Mesenchymal stem cell (in vitro differentiated cells and primary cell): ENCODE measurements around the gene PGM3.
"Not testable (repeated sequence)": the region's sequence is repeated elsewhere in the genome, so short reads cannot be mapped to it uniquely, and the experiment has no call there.

Source experiments
- DNase-seq: peaks from one replicate; pipeline ENCODE4 v3.0.0-alpha.2; 2013
- H2AFZ ChIP-seq: one replicate; pipeline ENCODE4 v1.6.1; 2013; ENCODE audit warnings: low read depth, mild to moderate bottlenecking, control low read depth, inconsistent platforms, low read length, moderate library complexity
- H2AK5ac ChIP-seq: 2 replicates; pipeline ENCODE4 v1.6.1; 2013; ENCODE audit warnings: low read length, moderate library complexity, mild to moderate bottlenecking, inconsistent platforms; ENCODE audit not compliant: severe bottlenecking
- H2BK120ac ChIP-seq: one replicate; pipeline ENCODE4 v1.6.1; 2013; ENCODE audit warnings: low read depth, mild to moderate bottlenecking, inconsistent platforms, low read length, moderate library complexity
- H2BK12ac ChIP-seq, 2 experiments: one replicate each; pipeline ENCODE4 v1.6.1; 2013; ENCODE audit warnings: inconsistent platforms in 2 of 2, low read length in 2 of 2, mild to moderate bottlenecking in 2 of 2, moderate library complexity in 2 of 2, control low read depth in 1 of 2
- H2BK15ac ChIP-seq: one replicate; pipeline ENCODE4 v1.6.1; 2013; ENCODE audit warnings: mild to moderate bottlenecking, low read depth, inconsistent platforms; ENCODE audit not compliant: poor library complexity, severe bottlenecking
- H2BK5ac ChIP-seq: 2 replicates; pipeline ENCODE4 v1.6.1; 2013; ENCODE audit warnings: low read depth, mild to moderate bottlenecking, low read length, control low read depth, inconsistent platforms; ENCODE audit not compliant: poor library complexity, severe bottlenecking
- H3K14ac ChIP-seq, 2 experiments: one replicate each; pipeline ENCODE4 v1.6.1; 2013; ENCODE audit warnings: inconsistent platforms in 2 of 2, low read length in 2 of 2, control low read depth in 1 of 2, mild to moderate bottlenecking in 1 of 2, moderate library complexity in 1 of 2
- H3K18ac ChIP-seq, 2 experiments: one replicate each; pipeline ENCODE4 v1.6.1; 2013; ENCODE audit warnings: inconsistent platforms in 2 of 2, low read length in 2 of 2, control low read depth in 1 of 2, low read depth in 1 of 2, mild to moderate bottlenecking in 1 of 2
- H3K23ac ChIP-seq, 2 experiments: one replicate each; pipeline ENCODE4 v1.6.1; 2013; ENCODE audit warnings: inconsistent platforms in 2 of 2, low read length in 2 of 2, mild to moderate bottlenecking in 2 of 2, moderate library complexity in 2 of 2, control low read depth in 1 of 2
- H3K27ac ChIP-seq: 2 replicates; pipeline ENCODE4 v1.5.1; 2013; ENCODE audit warnings: mild to moderate bottlenecking, moderate library complexity, low read length, control low read depth, inconsistent platforms; ENCODE audit not compliant: poor library complexity, severe bottlenecking
- H3K27me3 ChIP-seq, 2 experiments: 2 replicates each; pipeline versions ENCODE4 v1.6.1 to v1.7.0; 2013; ENCODE audit warnings: low read length in 2 of 2, mild to moderate bottlenecking in 2 of 2, moderate library complexity in 2 of 2, control low read depth in 1 of 2, inconsistent platforms in 1 of 2; ENCODE audit not compliant: control insufficient read depth in 1 of 2, insufficient read depth in 1 of 2
- H3K36me3 ChIP-seq, 2 experiments: 2 replicates each; pipeline versions ENCODE4 v1.6.1 to v1.7.0; 2013; ENCODE audit warnings: low read length in 2 of 2, control low read depth in 1 of 2, inconsistent platforms in 1 of 2, low read depth in 1 of 2, mild to moderate bottlenecking in 1 of 2; ENCODE audit not compliant: insufficient read depth in 2 of 2, control insufficient read depth in 1 of 2
- H3K4ac ChIP-seq, 2 experiments: one replicate each; pipeline ENCODE4 v1.6.1; 2013; ENCODE audit warnings: inconsistent platforms in 2 of 2, low read length in 2 of 2, mild to moderate bottlenecking in 2 of 2, moderate library complexity in 2 of 2, control low read depth in 1 of 2, low read depth in 1 of 2
- H3K4me1 ChIP-seq: 2 replicates; pipeline ENCODE4 v1.6.1; 2013; ENCODE audit warnings: low read depth, low read length, control low read depth; ENCODE audit not compliant: control insufficient read depth, insufficient read depth
- H3K4me2 ChIP-seq: 2 replicates; pipeline ENCODE4 v1.6.1; 2013; ENCODE audit warnings: low read length, mild to moderate bottlenecking, inconsistent platforms; ENCODE audit not compliant: poor library complexity, severe bottlenecking
- H3K4me3 ChIP-seq, 2 experiments: 2 replicates each; pipeline versions ENCODE4 v1.5.1 to v1.7.0; 2013; ENCODE audit warnings: low read length in 2 of 2, mild to moderate bottlenecking in 2 of 2, control low read depth in 1 of 2, low read depth in 1 of 2; ENCODE audit not compliant: insufficient read depth in 1 of 2
- H3K79me1 ChIP-seq: replicated peaks from 2 replicates; pipeline ENCODE4 v1.6.1; 2013; ENCODE audit warnings: mild to moderate bottlenecking, control low read depth, low read length, inconsistent platforms; ENCODE audit not compliant: poor library complexity, severe bottlenecking
- H3K9ac ChIP-seq: 2 replicates; pipeline ENCODE4 v1.7.0; 2013; ENCODE audit warnings: mild to moderate bottlenecking, low read length, moderate library complexity
- H3K9me3 ChIP-seq: 2 replicates; pipeline ENCODE4 v1.7.0; 2013; ENCODE audit warnings: mild to moderate bottlenecking, low read length; ENCODE audit not compliant: control insufficient read depth
- H4K8ac ChIP-seq: one replicate; pipeline ENCODE4 v1.6.1; 2013; ENCODE audit warnings: inconsistent platforms, mild to moderate bottlenecking, low read length, moderate library complexity
- H4K91ac ChIP-seq: one replicate; pipeline ENCODE4 v1.6.1; 2013; ENCODE audit warnings: mild to moderate bottlenecking, low read length, inconsistent platforms
- WGBS: methylation state at CpG from one replicate; pipeline ENCODE4 v1.1.7; 2013; ENCODE audit warnings: mixed read lengths; 5-methylcytosine and 5-hydroxymethylcytosine counted together

The PGM3 gene

DNA sequence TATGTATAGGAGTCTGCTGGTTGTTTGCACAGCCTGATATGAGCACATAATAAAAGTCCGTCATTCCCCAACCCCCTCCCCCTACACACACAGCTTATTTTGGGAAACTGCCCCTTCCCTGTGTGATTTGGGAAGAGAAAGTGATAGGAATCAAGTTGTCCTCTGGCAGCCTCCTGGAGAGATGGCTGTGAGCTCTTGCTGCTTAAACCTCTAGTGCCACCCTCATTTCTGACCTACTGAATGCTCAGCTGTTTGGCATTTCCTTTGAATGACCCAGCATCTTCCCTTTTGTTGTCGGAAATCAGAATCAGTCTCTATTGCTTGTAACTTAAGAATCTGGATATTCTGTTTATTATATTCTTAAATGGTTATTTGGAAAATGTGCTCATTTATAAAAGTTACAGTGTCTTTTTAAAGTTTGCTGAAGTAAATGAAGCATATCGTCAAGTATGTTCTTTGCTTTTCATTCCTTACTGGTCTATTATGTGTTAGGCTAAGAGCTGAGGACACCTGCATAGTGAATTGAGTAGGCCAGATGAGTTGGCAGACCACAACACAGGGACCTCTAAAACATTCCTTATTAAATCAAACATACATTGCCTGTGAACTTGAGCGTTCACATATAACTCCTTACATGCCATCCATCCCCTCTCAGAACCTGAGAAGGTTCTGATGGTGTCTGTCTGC, 5.6 kb upstream of the PGM3 start:
- Histone ChIP-seq H2BK120ac (no peak overlapping the region), H3K79me1 (peaks cover 9% of the 10 kb centered on the region), H2AK5ac (no peak overlapping the region), H3K27me3 (no peaks in the 10 kb centered on the region), H2BK5ac (no peak overlapping the region), H4K91ac (no peak overlapping the region), H3K18ac (no peak overlapping the region), H3K4ac (no peak overlapping the region), H3K27ac (peak overlapping the region; percentile 57), H3K4me2 (no peak overlapping the region), H3K4me3 (no peak overlapping the region), H4K8ac (no peak overlapping the region), H2BK15ac (no peak overlapping the region), H2BK12ac (no peak overlapping the region), H3K14ac (no peak overlapping the region), H3K9me3 (no peaks in the 10 kb centered on the region), H3K4me1 (peaks cover 5% of the 10 kb centered on the region), H2AFZ (no peak overlapping the region), H3K9ac (no peak overlapping the region), H3K36me3 (peaks cover 7 to 27% of the 10 kb centered on the region in 2 experiments), H3K23ac (no peak overlapping the region)
- WGBS: 100% methylated on average over 2 of the region's 4 CpGs
- DNase-seq: no peak

DNA sequence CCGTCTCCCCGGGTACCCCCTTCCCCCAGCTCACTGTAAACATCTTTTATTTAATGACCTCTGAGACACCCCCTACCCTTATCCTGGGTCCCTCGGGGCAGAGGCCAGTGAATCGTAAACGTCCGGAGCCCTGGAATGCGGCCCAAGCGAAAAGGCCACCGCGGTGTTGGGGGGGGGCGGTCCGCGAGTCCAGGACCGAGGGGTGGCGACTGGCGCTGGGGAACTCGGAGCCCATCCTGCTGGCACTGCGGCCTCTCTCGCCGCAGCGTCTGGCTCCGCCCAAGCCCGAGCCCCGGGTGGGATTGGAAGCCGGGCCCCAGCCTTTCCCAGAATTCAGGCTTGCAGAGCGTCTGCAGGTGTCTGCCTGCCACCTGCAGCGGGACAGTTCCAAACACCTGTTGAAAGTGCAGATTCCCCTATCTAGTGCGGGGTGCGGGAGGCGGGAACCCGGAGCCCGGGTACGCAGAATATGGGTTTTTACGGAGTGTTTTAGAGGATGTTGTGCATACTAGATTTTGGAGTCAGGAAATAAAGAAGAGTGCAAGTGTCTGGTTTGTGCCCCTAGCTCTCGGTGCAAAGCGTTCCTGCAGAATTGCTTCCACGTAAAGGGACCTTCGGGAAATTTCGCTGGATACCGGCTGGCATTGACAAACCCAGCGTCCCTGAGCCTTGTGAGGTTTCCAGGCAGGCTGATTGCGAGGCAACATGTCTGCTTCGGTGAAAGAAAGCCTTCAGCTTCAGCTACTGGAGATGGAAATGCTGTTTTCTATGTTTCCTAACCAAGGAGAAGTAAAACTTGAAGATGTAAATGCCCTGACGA, 892 bp upstream of the PGM3 start:
- no peaks in the 10 kb centered on the region for H3K9me3 ChIP-seq
- peak overlapping the region; percentile 95 to 97 for H3K4me3 ChIP-seq
- no peak overlapping the region for H3K23ac ChIP-seq
- no peak overlapping the region for H2BK120ac ChIP-seq
- 2% methylated on average over 42 of the region's 44 CpGs for WGBS
- H2BK15ac ChIP-seq: no peak overlapping the region
- H3K9ac ChIP-seq: peak overlapping the region; percentile 94
- H4K8ac ChIP-seq: peak overlapping the region; percentile 55
- H2AK5ac ChIP-seq: no peak overlapping the region
- H3K4ac ChIP-seq: peak overlapping the region in 1 of 2 experiments; percentile 47
- DNase-seq: peak; percentile 59
- H2BK12ac ChIP-seq: no peak overlapping the region
- peaks cover 5 to 50% of the 10 kb centered on the region in 2 experiments for H3K36me3 ChIP-seq
- H3K14ac ChIP-seq: no peak overlapping the region
- no peak overlapping the region for H4K91ac ChIP-seq
- H3K18ac ChIP-seq: peak overlapping the region; percentile 87 to 88
- peak overlapping the region; percentile 62 for H2BK5ac ChIP-seq
- peaks cover 16% of the 10 kb centered on the region for H3K79me1 ChIP-seq
- no peak overlapping the region for H3K27ac ChIP-seq
- peaks cover 9% of the 10 kb centered on the region for H3K4me1 ChIP-seq
- peak overlapping the region; percentile 99 for H3K4me2 ChIP-seq
- H2AFZ ChIP-seq: peak overlapping the region; percentile 76
- H3K27me3 ChIP-seq: no peaks in the 10 kb centered on the region

DNA sequence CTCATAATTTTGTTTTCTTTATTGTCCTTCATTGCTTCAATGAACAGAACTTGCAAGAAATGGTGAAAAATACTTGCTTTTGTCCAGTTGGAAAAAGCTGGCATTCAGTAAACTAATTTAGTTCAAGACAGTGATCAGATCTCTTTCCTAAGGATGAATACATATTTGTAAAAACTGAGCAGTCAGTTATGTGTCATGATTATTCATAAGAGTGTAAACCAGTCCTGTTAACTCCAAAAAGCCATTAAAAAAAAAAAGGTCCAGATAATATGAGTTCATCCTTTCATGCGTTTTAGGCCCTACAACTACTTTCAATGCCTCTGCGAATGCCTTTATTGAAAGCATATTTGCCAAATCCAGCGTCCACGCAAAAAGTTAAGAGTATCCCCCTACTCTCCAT, 609 bp downstream of the PGM3 start:
- H2BK5ac ChIP-seq: peak overlapping the region; percentile 81
- peak overlapping the region; percentile 64 for H2BK120ac ChIP-seq
- no peak overlapping the region for H2AFZ ChIP-seq
- H3K9me3 ChIP-seq: no peaks in the 10 kb centered on the region
- H3K36me3 ChIP-seq: peaks cover 3 to 58% of the 10 kb centered on the region in 2 experiments
- H3K79me1 ChIP-seq: peaks cover 17% of the 10 kb centered on the region
- H2BK12ac ChIP-seq: no peak overlapping the region
- no peak overlapping the region for H2BK15ac ChIP-seq
- H3K4me1 ChIP-seq: peaks cover 6% of the 10 kb centered on the region
- H4K91ac ChIP-seq: no peak overlapping the region
- WGBS: 2% methylated on average over 4 of the region's 4 CpGs
- H3K27me3 ChIP-seq: no peaks in the 10 kb centered on the region
- peak overlapping the region; percentile 39 to 92 for H3K4ac ChIP-seq
- H3K27ac ChIP-seq: peak overlapping the region; percentile 34
- DNase-seq: peak; percentile 26
- H3K4me3 ChIP-seq: peak overlapping the region; percentile 95 to 97
- no peak overlapping the region for H3K23ac ChIP-seq
- H3K14ac ChIP-seq: peak overlapping the region in 1 of 2 experiments; percentile 99
- peak overlapping the region; percentile 94 for H3K9ac ChIP-seq
- no peak overlapping the region for H2AK5ac ChIP-seq
- peak overlapping the region; percentile 61 for H3K4me2 ChIP-seq
- no peak overlapping the region for H4K8ac ChIP-seq
- H3K18ac ChIP-seq: peak overlapping the region; percentile 79 to 93

DNA sequence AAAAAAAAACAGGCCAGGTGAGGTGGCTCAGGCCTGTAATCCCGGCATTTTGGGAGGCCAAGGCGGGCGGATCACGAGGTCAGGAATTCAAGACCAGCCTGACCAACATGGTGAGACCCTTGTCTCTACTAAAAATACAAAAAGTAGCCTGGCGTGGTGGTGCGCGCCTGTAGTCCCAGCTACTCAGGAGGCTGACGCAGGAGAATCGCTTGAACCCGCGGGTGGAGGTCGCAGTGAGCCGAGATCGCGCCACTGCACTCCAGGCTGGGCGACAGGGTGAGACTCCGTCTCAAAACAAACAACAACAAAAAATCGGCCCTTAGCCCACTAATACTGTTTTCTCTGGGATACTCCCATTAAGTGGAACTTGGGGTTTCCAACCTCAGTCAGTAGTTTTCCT, 1.1 kb downstream of the PGM3 start:
- H2BK15ac ChIP-seq, H3K9me3 ChIP-seq, H2BK120ac ChIP-seq, H3K14ac ChIP-seq, DNase-seq, H4K8ac ChIP-seq, H3K23ac ChIP-seq, H3K18ac ChIP-seq, H2AFZ ChIP-seq, H3K27ac ChIP-seq, H2BK5ac ChIP-seq, H4K91ac ChIP-seq, H3K27me3 ChIP-seq, H2AK5ac ChIP-seq, H3K4me1 ChIP-seq: not testable (repeated sequence)
- Histone ChIP-seq H2BK12ac (peak overlapping the region in 1 of 2 experiments; percentile 42), H3K4ac (peak overlapping the region in 1 of 2 experiments; percentile 16), H3K79me1 (peaks cover 15% of the 10 kb centered on the region), H3K9ac (peak overlapping the region; percentile 94), H3K4me2 (peak overlapping the region; percentile 61), H3K36me3 (peaks cover 2 to 57% of the 10 kb centered on the region in 2 experiments), H3K4me3 (peak overlapping the region; percentile 12 to 95)
- 93% methylated on average over 18 of the region's 18 CpGs for WGBS
